Measurements from ENCODE around the gene CFAP77.

Gene CFAP77

GRCh38 chr9:132516301-132516700, 106.3 kb downstream of the CFAP77 start:
- no peak for FAIRE-seq
- DNase-seq (ENCODE audit: low spot score) = no peak

DNA sequence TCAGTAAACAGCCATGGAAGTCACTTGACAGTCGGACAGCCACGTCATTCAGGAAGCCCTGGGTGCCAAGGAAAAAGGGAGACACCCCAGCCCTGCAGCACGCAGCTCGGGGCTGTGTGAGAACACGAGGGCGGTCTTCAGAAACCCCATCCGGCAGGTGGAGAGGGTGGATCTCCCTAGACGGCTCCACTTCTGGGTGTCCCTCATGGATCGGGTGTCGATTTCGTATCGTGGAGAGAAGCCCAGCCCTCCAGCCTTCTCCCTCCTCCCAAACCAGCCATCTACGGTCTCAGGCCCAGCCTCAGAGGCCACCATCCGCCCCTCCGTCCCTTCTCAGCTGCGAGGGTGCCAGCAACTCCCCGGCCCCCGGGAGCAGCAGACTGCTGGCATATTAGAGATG, 106.9 kb downstream of the CFAP77 start:
- FAIRE-seq (no peak), DNase-seq (ENCODE audit: low spot score) (no peak)

GRCh38 chr9:132517815-132518550, 108.0 kb downstream of the CFAP77 start:
- no peak for FAIRE-seq
- DNase-seq (ENCODE audit: low spot score) = no peak

DNA sequence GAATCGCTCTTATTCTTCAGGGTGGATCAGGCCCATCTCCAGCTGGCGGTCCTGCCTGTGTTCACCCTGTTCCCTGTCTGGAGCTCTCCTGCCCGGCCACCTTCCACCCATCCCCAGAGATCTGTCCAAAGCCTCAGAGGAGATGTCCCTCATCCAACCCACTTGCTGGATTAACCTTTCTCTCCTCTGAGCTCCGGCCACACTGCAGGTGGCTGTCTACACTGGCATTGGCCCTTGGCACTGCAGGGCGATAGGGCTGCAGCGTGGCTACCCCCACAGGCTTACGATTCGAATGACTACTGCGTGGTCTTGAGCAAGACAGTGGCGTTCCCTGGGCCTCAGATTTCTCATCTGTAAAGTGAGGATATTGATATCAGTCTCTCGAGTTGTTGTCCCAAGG, 108.6 kb downstream of the CFAP77 start:
- FAIRE-seq (no peak), DNase-seq (ENCODE audit: low spot score) (no peak)

DNA sequence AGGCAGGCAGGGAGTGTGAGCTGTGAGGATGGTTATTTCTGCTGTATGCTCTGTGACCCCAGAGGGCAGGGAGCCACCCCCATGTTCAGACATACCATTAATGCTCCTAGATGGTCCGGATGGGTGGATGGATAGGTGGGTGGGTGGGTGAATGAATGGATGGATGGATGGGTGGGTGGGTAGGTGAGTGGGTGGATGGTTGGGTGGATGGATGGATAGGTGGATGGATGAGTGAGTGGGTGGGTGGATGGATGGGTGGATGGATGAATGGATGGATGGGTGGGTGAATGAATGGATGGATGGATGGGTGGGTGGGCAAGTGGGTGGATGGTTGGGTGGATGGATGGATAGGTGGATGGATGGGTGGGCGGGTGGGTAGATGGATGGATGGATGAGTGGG, 109.0 kb downstream of the CFAP77 start:
- no peak for FAIRE-seq

DNA sequence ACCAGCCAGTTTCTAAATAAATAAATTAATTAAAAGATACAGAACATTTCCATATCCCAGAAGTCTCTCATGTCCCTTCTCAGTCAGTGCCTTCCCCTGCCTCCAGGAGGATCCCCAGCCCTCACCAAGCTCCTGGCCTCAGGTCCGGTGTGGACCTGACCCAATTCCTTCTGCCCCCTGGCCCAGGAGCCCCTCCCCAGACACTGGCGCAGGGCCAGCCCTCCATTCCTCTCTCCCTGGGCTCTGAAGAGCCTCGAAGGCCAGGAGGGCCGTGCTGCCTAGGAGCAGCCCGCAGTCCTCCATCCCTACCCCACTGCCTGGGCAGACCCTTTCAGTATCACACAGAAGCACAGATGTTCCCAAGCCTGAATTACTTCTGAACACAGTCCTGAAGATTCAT, 110.6 kb downstream of the CFAP77 start:
- DNase-seq (ENCODE audit: low spot score) = no peak
- FAIRE-seq = no peak

More for the DNA sequence above, 109.0 kb downstream of the CFAP77 start:
- no peak for DNase-seq (ENCODE audit: low spot score)

- FAIRE-seq = no peak
- DNase-seq (ENCODE audit: low spot score) = no peak
These were observed 115.5 kb downstream of the CFAP77 start for GRCh38 chr9:132525308-132526023.

DNA sequence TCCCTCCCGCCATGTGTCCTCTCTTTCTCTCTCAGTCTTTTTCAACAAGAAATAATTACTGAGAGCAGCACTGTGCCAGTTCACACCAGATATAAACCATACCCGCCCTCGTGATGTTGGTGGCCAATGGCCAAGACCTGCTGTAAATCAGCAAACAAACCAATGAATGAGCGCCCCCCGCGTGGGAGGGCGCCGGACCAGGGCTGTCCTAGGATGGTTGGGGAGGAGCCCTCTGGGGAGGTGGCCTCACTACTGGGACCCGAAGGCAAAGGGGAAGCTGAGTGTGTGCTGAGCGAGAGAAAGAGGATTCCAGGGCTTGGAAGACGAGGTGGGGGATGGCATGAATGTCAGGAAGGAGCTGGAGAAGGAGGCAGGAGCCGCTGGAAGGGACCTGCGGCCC, 121.2 kb downstream of the CFAP77 start:
- DNase-seq (ENCODE audit: low spot score) = no peak
- no peak for FAIRE-seq

GRCh38 chr9:132531710-132532570, 121.9 kb downstream of the CFAP77 start:
- DNase-seq (ENCODE audit: low spot score) = no peak
- FAIRE-seq = no peak

DNA sequence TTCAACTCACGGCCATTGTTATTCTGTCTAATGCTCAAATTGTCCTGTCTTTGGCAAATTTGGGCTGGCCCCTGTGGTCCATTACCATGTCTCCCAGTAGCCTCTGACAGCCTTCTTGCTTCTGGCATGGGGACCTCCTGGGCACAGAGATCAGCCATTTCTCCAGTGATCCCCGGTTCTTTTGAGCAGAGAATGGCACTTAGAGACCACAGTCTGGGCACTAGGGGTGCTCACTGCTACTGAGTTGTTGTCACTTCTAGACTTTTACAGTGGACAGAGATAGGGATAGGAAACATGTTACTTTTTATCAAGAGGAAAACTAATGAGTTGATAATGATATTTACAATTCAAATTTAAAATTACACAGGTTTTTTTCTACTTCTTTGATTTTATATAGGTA, 124.8 kb downstream of the CFAP77 start:
- FAIRE-seq (no peak), DNase-seq (ENCODE audit: low spot score) (no peak)

DNA sequence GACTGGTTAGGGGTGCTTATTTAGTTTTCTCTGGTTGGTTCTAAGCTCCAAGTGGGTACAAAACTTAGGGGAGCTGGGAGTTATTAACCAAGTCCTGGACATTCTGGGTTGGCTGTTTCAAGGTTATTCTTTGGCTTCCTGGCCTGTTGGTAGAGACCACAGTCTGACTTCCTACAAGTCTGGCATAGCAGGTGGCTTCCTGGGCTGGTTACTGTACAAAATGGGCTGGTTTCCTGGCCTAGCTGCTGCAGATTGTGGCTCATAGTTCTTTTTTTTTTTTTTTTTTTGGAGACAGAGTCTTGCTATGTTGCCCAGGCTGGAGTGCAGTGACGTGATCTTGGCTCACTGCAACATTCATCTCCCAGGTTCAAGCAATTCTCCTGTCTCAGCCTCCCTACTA, 126.1 kb downstream of the CFAP77 start:
- DNase-seq (ENCODE audit: low spot score) = no peak
- no peak for FAIRE-seq

DNA sequence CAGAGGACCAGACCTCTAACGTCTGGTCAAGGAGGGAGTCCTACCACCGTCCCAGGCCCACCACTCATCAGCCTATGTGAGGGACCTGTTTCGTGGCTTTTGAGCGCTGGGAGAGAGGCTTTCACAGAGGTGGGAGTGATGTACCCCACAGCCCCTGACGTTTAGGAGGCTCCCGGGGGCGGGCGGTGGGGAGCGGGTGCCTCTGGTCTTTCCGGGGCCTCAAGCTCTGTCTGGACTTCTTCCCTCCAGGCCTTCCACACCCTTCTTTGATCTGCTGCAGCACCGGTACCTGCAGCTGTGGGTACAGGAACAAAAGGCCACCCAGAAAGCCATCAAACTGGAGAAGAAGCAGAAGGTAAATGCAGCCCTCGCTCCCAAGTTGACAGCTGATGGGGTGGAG, 127.3 kb downstream of the CFAP77 start:
- DNase-seq (ENCODE audit: low spot score) (no peak), FAIRE-seq (no peak)

GRCh38 chr9:132538071-132538470, 128.1 kb downstream of the CFAP77 start:
- DNase-seq (ENCODE audit: low spot score) (peak; percentile 23), FAIRE-seq (no peak)

- FAIRE-seq (no peak), DNase-seq (ENCODE audit: low spot score) (no peak)
These were observed 129.1 kb downstream of the CFAP77 start for GRCh38 chr9:132539096-132539495.

GRCh38 chr9:132541051-132541450, 131.0 kb downstream of the CFAP77 start:
- FAIRE-seq = no peak
- no peak for DNase-seq (ENCODE audit: low spot score)

GRCh38 chr9:132541870-132542830, 132.1 kb downstream of the CFAP77 start:
- FAIRE-seq (no peak), DNase-seq (ENCODE audit: low spot score) (no peak)

- DNase-seq (ENCODE audit: low spot score) (no peak), FAIRE-seq (no peak)
These were observed 133.2 kb downstream of the CFAP77 start for GRCh38 chr9:132543251-132543650.

DNA sequence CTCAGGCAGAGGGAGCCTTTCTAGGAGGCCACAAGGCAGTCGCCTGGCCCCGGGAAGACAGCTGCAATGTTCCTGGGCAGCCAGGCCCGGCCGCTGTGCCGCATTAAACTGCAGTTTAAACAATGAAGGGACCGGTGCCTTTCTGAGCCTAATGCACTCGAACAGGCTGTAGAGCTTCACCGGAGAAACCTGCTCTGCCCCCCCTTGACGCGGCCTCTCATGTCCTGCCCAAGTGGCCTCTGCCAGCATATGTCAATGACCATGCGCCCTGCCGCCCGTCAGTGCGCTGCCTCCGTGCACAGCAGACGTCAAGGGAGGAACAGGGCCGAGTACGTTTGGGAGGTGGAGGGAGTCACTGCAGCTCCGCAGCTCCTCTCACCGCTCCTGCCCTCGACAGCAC, 133.9 kb downstream of the CFAP77 start:
- DNase-seq (ENCODE audit: low spot score) (no peak), FAIRE-seq (no peak)

- DNase-seq (ENCODE audit: low spot score) (no peak), FAIRE-seq (no peak)
These were observed 135.6 kb downstream of the CFAP77 start for GRCh38 chr9:132545578-132545977.

DNA sequence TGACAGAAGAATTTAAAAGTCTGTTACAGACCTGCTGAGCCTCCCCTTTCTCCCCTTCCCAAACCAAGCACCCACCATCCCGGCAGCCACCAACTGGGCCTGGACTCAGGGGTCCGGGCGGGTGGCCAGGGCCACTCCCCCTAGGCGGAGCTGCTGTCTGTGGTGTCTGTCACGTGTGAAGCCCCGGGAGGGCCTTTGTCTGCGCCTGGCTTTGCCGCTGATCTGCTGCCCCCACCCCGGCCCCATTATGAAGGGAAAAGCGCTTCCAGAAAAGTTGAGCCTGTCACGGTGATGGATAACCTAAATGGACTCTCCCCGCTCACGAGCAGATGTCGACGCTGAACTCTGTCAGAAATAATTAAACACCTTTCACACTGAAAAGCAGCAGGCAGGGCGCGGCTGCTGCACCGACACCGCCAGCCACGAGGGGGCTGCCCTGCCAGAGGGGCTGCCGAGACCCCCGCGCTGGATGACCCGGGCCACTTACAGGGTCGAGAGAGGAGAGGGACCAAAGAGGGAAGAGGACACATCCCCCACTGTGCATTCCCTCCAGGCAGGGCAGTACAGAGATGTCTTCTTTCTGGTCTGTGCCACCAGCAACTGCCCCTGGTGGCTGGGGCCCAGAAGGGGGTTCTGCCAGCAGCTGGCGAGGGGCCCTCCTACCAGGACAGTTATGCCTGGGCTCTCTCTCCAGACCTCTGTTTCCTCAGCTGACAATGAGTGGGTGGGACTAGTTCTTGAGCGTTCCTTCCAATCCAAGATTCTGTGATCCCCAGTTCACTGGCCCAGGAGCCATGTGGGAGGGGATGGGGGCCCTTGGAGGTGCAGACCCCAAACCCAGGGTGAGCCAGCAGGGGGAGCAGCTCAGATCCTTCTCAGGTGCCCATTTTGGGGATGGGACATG, 136.4 kb downstream of the CFAP77 start:
- DNase-seq (ENCODE audit: low spot score) = no peak

More for the DNA sequence above, 136.4 kb downstream of the CFAP77 start:
- FAIRE-seq = no peak

Measured in RCC 7860 (cell line).